ENCODE results near the gene MAP4K4.

Gene MAP4K4

GRCh38 chr2:101790857-101791256 lies 93.3 kb downstream of the MAP4K4 start:
- no peak for DNase-seq (ENCODE audit: low read depth)

GRCh38 chr2:101792208-101792607 lies 94.7 kb downstream of the MAP4K4 start:
- DNase-seq (ENCODE audit: low read depth), result no peak

GRCh38 chr2:101793277-101793969 lies 95.9 kb downstream of the MAP4K4 start:
- no peak for DNase-seq (ENCODE audit: low read depth)

- no peak for DNase-seq (ENCODE audit: low read depth)
These were observed 96.6 kb downstream of the MAP4K4 start for GRCh38 chr2:101794141-101794540.

- DNase-seq (ENCODE audit: low read depth), result no peak
These were observed 97.5 kb downstream of the MAP4K4 start for GRCh38 chr2:101795033-101795432.

- no peak for DNase-seq (ENCODE audit: low read depth)
These were observed 99.5 kb downstream of the MAP4K4 start for GRCh38 chr2:101796825-101797600.

GRCh38 chr2:101801496-101801895 lies 104.0 kb downstream of the MAP4K4 start:
- DNase-seq (ENCODE audit: low read depth), result no peak

- no peak for DNase-seq (ENCODE audit: low read depth)
These were observed 104.8 kb downstream of the MAP4K4 start for GRCh38 chr2:101802329-101802728.

- no peak for DNase-seq (ENCODE audit: low read depth)
These were observed 105.6 kb downstream of the MAP4K4 start for GRCh38 chr2:101803128-101803527.

- no peak for DNase-seq (ENCODE audit: low read depth)
These were observed 106.6 kb downstream of the MAP4K4 start for GRCh38 chr2:101803945-101804696.

GRCh38 chr2:101805152-101806088 lies 107.9 kb downstream of the MAP4K4 start:
- DNase-seq (ENCODE audit: low read depth), result no peak

- no peak for DNase-seq (ENCODE audit: low read depth)
These were observed 108.6 kb downstream of the MAP4K4 start for GRCh38 chr2:101806123-101806522.

GRCh38 chr2:101806701-101807100 lies 109.2 kb downstream of the MAP4K4 start:
- DNase-seq (ENCODE audit: low read depth), result no peak

GRCh38 chr2:101807242-101807641 lies 109.7 kb downstream of the MAP4K4 start:
- DNase-seq (ENCODE audit: low read depth), result no peak

GRCh38 chr2:101808006-101808562 lies 110.6 kb downstream of the MAP4K4 start:
- no peak for DNase-seq (ENCODE audit: low read depth)

- no peak for DNase-seq (ENCODE audit: low read depth)
These were observed 112.2 kb downstream of the MAP4K4 start for GRCh38 chr2:101809698-101810097.

- DNase-seq (ENCODE audit: low read depth), result no peak
These were observed 113.9 kb downstream of the MAP4K4 start for GRCh38 chr2:101811226-101812015.

GRCh38 chr2:101812226-101812625 lies 114.7 kb downstream of the MAP4K4 start:
- no peak for DNase-seq (ENCODE audit: low read depth)

GRCh38 chr2:101814752-101815151 lies 117.2 kb downstream of the MAP4K4 start:
- no peak for DNase-seq (ENCODE audit: low read depth)

- DNase-seq (ENCODE audit: low read depth), result no peak
These were observed 117.6 kb downstream of the MAP4K4 start for GRCh38 chr2:101815154-101815553.

All from activated gamma-delta T cell treated with anti-CD3 and anti-CD28 coated beads, Interleukin-2, amount 50 U/mL, for 16 hours (primary cell).